ENCODE measurements around the gene ZNF385D.

ZNF385D gene

GRCh38 chr3:21734746-21735145 lies 16.3 kb downstream of the ZNF385D start:
- Histone ChIP-seq H3K4me1 (ENCODE audit: control insufficient read depth in 5 of 5, insufficient read depth in 5 of 5, low read length in 5 of 5) (no peaks in the 10 kb centered on the region), H3K9me3 (ENCODE audit: control insufficient read depth in 5 of 5, low read length in 5 of 5) (no peaks in the 10 kb centered on the region), H3K27me3 (ENCODE audit: control insufficient read depth in 5 of 5, insufficient read depth in 4 of 5, low read length in 5 of 5) (no peaks in the 10 kb centered on the region), H3K4me3 (ENCODE audit: low read depth in 1 of 5, low read length in 5 of 5) (no peak overlapping the region), H3K27ac (ENCODE audit: low read depth, low read length) (no peak overlapping the region), H3K36me3 (ENCODE audit: control insufficient read depth in 5 of 5, insufficient read depth in 5 of 5, low read length in 5 of 5) (no peaks in the 10 kb centered on the region), H3K9ac (ENCODE audit: low read length in 5 of 5) (no peak overlapping the region)

GRCh38 chr3:21729888-21730459 lies 21.0 kb downstream of the ZNF385D start:
- no peaks in the 10 kb centered on the region for H3K36me3 ChIP-seq (ENCODE audit: control insufficient read depth in 5 of 5, insufficient read depth in 5 of 5, low read length in 5 of 5)
- no peak overlapping the region for H3K9ac ChIP-seq (ENCODE audit: low read length in 5 of 5)
- H3K4me1 ChIP-seq (ENCODE audit: control insufficient read depth in 5 of 5, insufficient read depth in 5 of 5, low read length in 5 of 5), result no peaks in the 10 kb centered on the region
- H3K9me3 ChIP-seq (ENCODE audit: control insufficient read depth in 5 of 5, low read length in 5 of 5), result peaks cover 0 to 3% (median 0%) of the 10 kb centered on the region in 5 donors
- H3K4me3 ChIP-seq (ENCODE audit: low read depth in 1 of 5, low read length in 5 of 5), result no peak overlapping the region
- no peak overlapping the region for H3K27ac ChIP-seq (ENCODE audit: low read depth, low read length)
- no peaks in the 10 kb centered on the region for H3K27me3 ChIP-seq (ENCODE audit: control insufficient read depth in 5 of 5, insufficient read depth in 4 of 5, low read length in 5 of 5)

GRCh38 chr3:21729331-21729730 lies 21.7 kb downstream of the ZNF385D start:
- Histone ChIP-seq H3K4me1 (ENCODE audit: control insufficient read depth in 5 of 5, insufficient read depth in 5 of 5, low read length in 5 of 5) (no peaks in the 10 kb centered on the region), H3K36me3 (ENCODE audit: control insufficient read depth in 5 of 5, insufficient read depth in 5 of 5, low read length in 5 of 5) (no peaks in the 10 kb centered on the region), H3K4me3 (ENCODE audit: low read depth in 1 of 5, low read length in 5 of 5) (no peak overlapping the region), H3K27me3 (ENCODE audit: control insufficient read depth in 5 of 5, insufficient read depth in 4 of 5, low read length in 5 of 5) (no peaks in the 10 kb centered on the region), H3K27ac (ENCODE audit: low read depth, low read length) (no peak overlapping the region), H3K9ac (ENCODE audit: low read length in 5 of 5) (no peak overlapping the region), H3K9me3 (ENCODE audit: control insufficient read depth in 5 of 5, low read length in 5 of 5) (peaks cover 0 to 3% (median 0%) of the 10 kb centered on the region in 5 donors)

- H3K27ac ChIP-seq (ENCODE audit: low read depth, low read length), result no peak overlapping the region
- no peak overlapping the region for H3K9ac ChIP-seq (ENCODE audit: low read length in 5 of 5)
- H3K4me3 ChIP-seq (ENCODE audit: low read depth in 1 of 5, low read length in 5 of 5), result no peak overlapping the region
- no peaks in the 10 kb centered on the region for H3K36me3 ChIP-seq (ENCODE audit: control insufficient read depth in 5 of 5, insufficient read depth in 5 of 5, low read length in 5 of 5)
- no peaks in the 10 kb centered on the region for H3K4me1 ChIP-seq (ENCODE audit: control insufficient read depth in 5 of 5, insufficient read depth in 5 of 5, low read length in 5 of 5)
- H3K27me3 ChIP-seq (ENCODE audit: control insufficient read depth in 5 of 5, insufficient read depth in 4 of 5, low read length in 5 of 5), result no peaks in the 10 kb centered on the region
- peaks cover 0 to 3% (median 0%) of the 10 kb centered on the region in 5 donors for H3K9me3 ChIP-seq (ENCODE audit: control insufficient read depth in 5 of 5, low read length in 5 of 5)
Observed at GRCh38 chr3:21722768-21723167, 28.2 kb downstream of the ZNF385D start.

- Histone ChIP-seq H3K4me3 (ENCODE audit: low read depth in 1 of 5, low read length in 5 of 5) (no peak overlapping the region), H3K27ac (ENCODE audit: low read depth, low read length) (no peak overlapping the region), H3K9me3 (ENCODE audit: control insufficient read depth in 5 of 5, low read length in 5 of 5) (peaks cover 0 to 3% (median 0%) of the 10 kb centered on the region in 5 donors), H3K27me3 (ENCODE audit: control insufficient read depth in 5 of 5, insufficient read depth in 4 of 5, low read length in 5 of 5) (no peaks in the 10 kb centered on the region), H3K9ac (ENCODE audit: low read length in 5 of 5) (no peak overlapping the region), H3K36me3 (ENCODE audit: control insufficient read depth in 5 of 5, insufficient read depth in 5 of 5, low read length in 5 of 5) (no peaks in the 10 kb centered on the region), H3K4me1 (ENCODE audit: control insufficient read depth in 5 of 5, insufficient read depth in 5 of 5, low read length in 5 of 5) (no peaks in the 10 kb centered on the region)
Observed at GRCh38 chr3:21722301-21722700, 28.7 kb downstream of the ZNF385D start.

- no peak overlapping the region for H3K4me3 ChIP-seq (ENCODE audit: low read depth in 1 of 5, low read length in 5 of 5)
- no peaks in the 10 kb centered on the region for H3K27me3 ChIP-seq (ENCODE audit: control insufficient read depth in 5 of 5, insufficient read depth in 4 of 5, low read length in 5 of 5)
- no peaks in the 10 kb centered on the region for H3K4me1 ChIP-seq (ENCODE audit: control insufficient read depth in 5 of 5, insufficient read depth in 5 of 5, low read length in 5 of 5)
- H3K36me3 ChIP-seq (ENCODE audit: control insufficient read depth in 5 of 5, insufficient read depth in 5 of 5, low read length in 5 of 5), result no peaks in the 10 kb centered on the region
- no peak overlapping the region for H3K9ac ChIP-seq (ENCODE audit: low read length in 5 of 5)
- H3K9me3 ChIP-seq (ENCODE audit: control insufficient read depth in 5 of 5, low read length in 5 of 5), result no peaks in the 10 kb centered on the region
- H3K27ac ChIP-seq (ENCODE audit: low read depth, low read length), result no peak overlapping the region
Observed at GRCh38 chr3:21718943-21719591, 31.9 kb downstream of the ZNF385D start.

GRCh38 chr3:21718161-21718765 lies 32.7 kb downstream of the ZNF385D start:
- no peak overlapping the region for H3K4me3 ChIP-seq (ENCODE audit: low read depth in 1 of 5, low read length in 5 of 5)
- no peak overlapping the region for H3K27ac ChIP-seq (ENCODE audit: low read depth, low read length)
- H3K9ac ChIP-seq (ENCODE audit: low read length in 5 of 5), result no peak overlapping the region
- H3K36me3 ChIP-seq (ENCODE audit: control insufficient read depth in 5 of 5, insufficient read depth in 5 of 5, low read length in 5 of 5), result no peaks in the 10 kb centered on the region
- H3K27me3 ChIP-seq (ENCODE audit: control insufficient read depth in 5 of 5, insufficient read depth in 4 of 5, low read length in 5 of 5), result no peaks in the 10 kb centered on the region
- H3K4me1 ChIP-seq (ENCODE audit: control insufficient read depth in 5 of 5, insufficient read depth in 5 of 5, low read length in 5 of 5), result no peaks in the 10 kb centered on the region
- H3K9me3 ChIP-seq (ENCODE audit: control insufficient read depth in 5 of 5, low read length in 5 of 5), result no peaks in the 10 kb centered on the region

- no peaks in the 10 kb centered on the region for H3K36me3 ChIP-seq (ENCODE audit: control insufficient read depth in 5 of 5, insufficient read depth in 5 of 5, low read length in 5 of 5)
Observed at GRCh38 chr3:21715662-21716061, 35.3 kb downstream of the ZNF385D start.

GRCh38 chr3:21705769-21706168 lies 45.2 kb downstream of the ZNF385D start:
- peaks cover 0 to 4% (median 0%) of the 10 kb centered on the region in 5 donors for H3K9me3 ChIP-seq (ENCODE audit: control insufficient read depth in 5 of 5, low read length in 5 of 5)
- H3K27me3 ChIP-seq (ENCODE audit: control insufficient read depth in 5 of 5, insufficient read depth in 4 of 5, low read length in 5 of 5), result no peaks in the 10 kb centered on the region
- H3K27ac ChIP-seq (ENCODE audit: low read depth, low read length), result no peak overlapping the region
- no peak overlapping the region for H3K4me3 ChIP-seq (ENCODE audit: low read depth in 1 of 5, low read length in 5 of 5)
- H3K9ac ChIP-seq (ENCODE audit: low read length in 5 of 5), result no peak overlapping the region
- H3K36me3 ChIP-seq (ENCODE audit: control insufficient read depth in 5 of 5, insufficient read depth in 5 of 5, low read length in 5 of 5), result no peaks in the 10 kb centered on the region
- peaks cover 0 to 7% (median 3%) of the 10 kb centered on the region in 5 donors for H3K4me1 ChIP-seq (ENCODE audit: control insufficient read depth in 5 of 5, insufficient read depth in 5 of 5, low read length in 5 of 5)

More at GRCh38 chr3:21715662-21716061, 35.3 kb downstream of the ZNF385D start:
- H3K27me3 ChIP-seq (ENCODE audit: control insufficient read depth in 5 of 5, insufficient read depth in 4 of 5, low read length in 5 of 5), result no peaks in the 10 kb centered on the region
- no peak overlapping the region for H3K27ac ChIP-seq (ENCODE audit: low read depth, low read length)
- no peak overlapping the region for H3K9ac ChIP-seq (ENCODE audit: low read length in 5 of 5)
- H3K4me1 ChIP-seq (ENCODE audit: control insufficient read depth in 5 of 5, insufficient read depth in 5 of 5, low read length in 5 of 5), result no peaks in the 10 kb centered on the region
- H3K9me3 ChIP-seq (ENCODE audit: control insufficient read depth in 5 of 5, low read length in 5 of 5), result no peaks in the 10 kb centered on the region
- H3K4me3 ChIP-seq (ENCODE audit: low read depth in 1 of 5, low read length in 5 of 5), result no peak overlapping the region

GRCh38 chr3:21704796-21705195 lies 46.2 kb downstream of the ZNF385D start:
- H3K27me3 ChIP-seq (ENCODE audit: control insufficient read depth in 5 of 5, insufficient read depth in 4 of 5, low read length in 5 of 5), result no peaks in the 10 kb centered on the region
- H3K27ac ChIP-seq (ENCODE audit: low read depth, low read length), result no peak overlapping the region

More at GRCh38 chr3:21704796-21705195, 46.2 kb downstream of the ZNF385D start:
- peaks cover 0 to 7% (median 3%) of the 10 kb centered on the region in 5 donors for H3K4me1 ChIP-seq (ENCODE audit: control insufficient read depth in 5 of 5, insufficient read depth in 5 of 5, low read length in 5 of 5)
- H3K36me3 ChIP-seq (ENCODE audit: control insufficient read depth in 5 of 5, insufficient read depth in 5 of 5, low read length in 5 of 5), result no peaks in the 10 kb centered on the region
- H3K9ac ChIP-seq (ENCODE audit: low read length in 5 of 5), result no peak overlapping the region
- no peak overlapping the region for H3K4me3 ChIP-seq (ENCODE audit: low read depth in 1 of 5, low read length in 5 of 5)
- H3K9me3 ChIP-seq (ENCODE audit: control insufficient read depth in 5 of 5, low read length in 5 of 5), result peaks cover 0 to 4% (median 0%) of the 10 kb centered on the region in 5 donors
